ENCODE measurements around the gene DDN. TPM values are rescaled to one million over a fixed set of nuclear protein-coding genes. Genes with fewer than 3 reads are reported as not detected.
A peak's percentile ranks its signal among the peaks of the same experiment; 100 is the strongest.

The DDN gene
- total RNA-seq, 4 donors from 2014 or later = 0.27 to 0.28 TPM; not detected in 2

GRCh38 chr12:48972213-48972951 is 26.8 kb downstream of the DDN start:
- H3K27ac ChIP-seq = no peak overlapping the region
- H3K9me3 ChIP-seq = no peaks in the 10 kb centered on the region
- peaks cover 0 to 46% of the 10 kb centered on the region in 2 donors for H3K27me3 ChIP-seq
- H3K36me3 ChIP-seq = no peaks in the 10 kb centered on the region
- TF ChIP-seq POLR2A (IDR thresholded peaks at IDR 0.05) = no peak
- no peak for TF ChIP-seq CTCF (IDR thresholded peaks at IDR 0.05)
- peaks cover 0 to 27% (median 22%) of the 10 kb centered on the region in 4 donors for H3K4me1 ChIP-seq
- H3K4me3 ChIP-seq = no peak overlapping the region
- DNase-seq = no peak

- H3K27ac ChIP-seq = no peak overlapping the region
- DNase-seq = no peak
- H3K9me3 ChIP-seq = no peaks in the 10 kb centered on the region
- TF ChIP-seq POLR2A (IDR thresholded peaks at IDR 0.05) = no peak
- no peak for TF ChIP-seq CTCF (IDR thresholded peaks at IDR 0.05)
- H3K4me1 ChIP-seq = peaks cover 0 to 27% (median 20%) of the 10 kb centered on the region in 4 donors
- H3K4me3 ChIP-seq = peak overlapping the region in 1 of 4 donors; percentile 31
- H3K27me3 ChIP-seq = peaks cover 0 to 46% of the 10 kb centered on the region in 2 donors
- no peaks in the 10 kb centered on the region for H3K36me3 ChIP-seq
These were observed 28.4 kb downstream of the DDN start for GRCh38 chr12:48970702-48971334.

- Histone ChIP-seq H3K27ac (no peak overlapping the region), H3K9me3 (no peaks in the 10 kb centered on the region), H3K4me3 (peak overlapping the region in 3 of 4 donors; percentile 22 to 33 (median 22)), H3K36me3 (no peaks in the 10 kb centered on the region), H3K27me3 (peaks cover 0 to 46% of the 10 kb centered on the region in 2 donors), H3K4me1 (peaks cover 0 to 27% (median 20%) of the 10 kb centered on the region in 4 donors)
- DNase-seq = no peak
- TF ChIP-seq POLR2A (IDR thresholded peaks at IDR 0.05) (no peak), CTCF (IDR thresholded peaks at IDR 0.05) (no peak)
These were observed 29.1 kb downstream of the DDN start for GRCh38 chr12:48969833-48970701.

GRCh38 chr12:48969160-48969771 is 29.9 kb downstream of the DDN start:
- Histone ChIP-seq H3K4me3 (peak overlapping the region in 1 of 4 donors; percentile 22), H3K36me3 (no peaks in the 10 kb centered on the region), H3K4me1 (peaks cover 0 to 27% (median 20%) of the 10 kb centered on the region in 4 donors), H3K27ac (no peak overlapping the region), H3K27me3 (peaks cover 0 to 44% of the 10 kb centered on the region in 2 donors), H3K9me3 (no peaks in the 10 kb centered on the region)
- no peak for TF ChIP-seq POLR2A (IDR thresholded peaks at IDR 0.05)
- no peak for TF ChIP-seq CTCF (IDR thresholded peaks at IDR 0.05)
- DNase-seq = no peak

GRCh38 chr12:48968467-48968866 is 30.7 kb downstream of the DDN start:
- H3K9me3 ChIP-seq = no peaks in the 10 kb centered on the region
- peaks cover 0 to 27% (median 20%) of the 10 kb centered on the region in 4 donors for H3K4me1 ChIP-seq
- H3K4me3 ChIP-seq = no peak overlapping the region
- no peaks in the 10 kb centered on the region for H3K36me3 ChIP-seq
- no peak for DNase-seq
- TF ChIP-seq CTCF (IDR thresholded peaks at IDR 0.05) = no peak
- TF ChIP-seq POLR2A (IDR thresholded peaks at IDR 0.05) = no peak
- no peak overlapping the region for H3K27ac ChIP-seq
- H3K27me3 ChIP-seq = peaks cover 0 to 36% of the 10 kb centered on the region in 2 donors

Measured in Peyer's patch (tissue), 4 donors.